IMR-90 (cell line): ENCODE data around the gene CTNNA1. TPM values are rescaled to one million over a fixed set of nuclear protein-coding genes. Genes with fewer than 3 reads are reported as not detected.

ENCODE experiments used
- ATAC-seq: fragments of 200-7000 bp; cut with Tn5 transposase; 2 replicates; pipeline ENCODE4 v1.9.1; 2020; ENCODE audit warnings: low read depth, mild to moderate bottlenecking, moderate library complexity
- BruUV-seq: library from RNA; stranded (reverse); fragments of 400-500 nt; replicated peaks from 2 replicates; lab custom pipeline; 2021; lab: Mats Ljungman, UMichigan
- CTCF ChIA-PET: fragments of 300-600 bp; formaldehyde crosslinking; extraction: SDS; loops from one replicate; lab custom pipeline; 2021; ENCODE audit warnings: antibody characterized with exemption; lab: Yijun Ruan, JAX
- POLR2A ChIA-PET: fragments of 300-600 bp; sonication (Branson Sonifier 250); formaldehyde crosslinking; loops from one replicate; lab custom pipeline; 2022; ENCODE audit warnings: antibody characterized with exemption; ENCODE audit not compliant: unreplicated experiment; lab: Charles Lee
- DNase-seq: peaks from one replicate; pipeline ENCODE4 v3.0.0; 2013
- H2AFZ ChIP-seq: replicated peaks from 2 replicates; pipeline ENCODE3; 2013; ENCODE audit warnings: low read length, mild to moderate bottlenecking; ENCODE audit not compliant: poor library complexity
- H2AK5ac ChIP-seq: 2 replicates; pipeline ENCODE4 v1.6.1; 2013; ENCODE audit warnings: low read depth, low read length, inconsistent platforms
- H2AK9ac ChIP-seq: replicated peaks from 2 replicates; pipeline ENCODE3; 2013; ENCODE audit warnings: mild to moderate bottlenecking, low read depth, low read length, moderate library complexity; ENCODE audit not compliant: poor library complexity
- H2BK120ac ChIP-seq: 2 replicates; pipeline ENCODE4 v1.6.1; 2013; ENCODE audit warnings: low read depth, low read length, inconsistent platforms
- H2BK15ac ChIP-seq: 3 replicates; pipeline ENCODE4 v1.6.1; 2013; ENCODE audit warnings: low read depth, low read length, inconsistent platforms
- H2BK20ac ChIP-seq: 2 replicates; pipeline ENCODE4 v1.6.1; 2013; ENCODE audit warnings: low read depth, mild to moderate bottlenecking, inconsistent platforms, low read length, moderate library complexity
- H2BK5ac ChIP-seq: 2 replicates; pipeline ENCODE4 v1.6.1; 2013; ENCODE audit warnings: mild to moderate bottlenecking, low read depth, low read length, inconsistent platforms; ENCODE audit not compliant: poor library complexity, severe bottlenecking
- H3K14ac ChIP-seq: replicated peaks from 2 replicates; pipeline ENCODE4 v1.6.1; 2013; ENCODE audit warnings: low read depth, low read length, inconsistent platforms
- H3K18ac ChIP-seq: 2 replicates; pipeline ENCODE4 v1.6.1; 2013; ENCODE audit warnings: low read depth, low read length, control low read depth
- H3K23ac ChIP-seq: 2 replicates; pipeline ENCODE4 v1.6.1; 2013; ENCODE audit warnings: low read depth, low read length, inconsistent platforms
- H3K27ac ChIP-seq: 2 replicates; pipeline ENCODE4 v1.5.1; 2013; ENCODE audit warnings: mild to moderate bottlenecking, control low read depth, low read length; ENCODE audit not compliant: insufficient read depth
- H3K27me3 ChIP-seq: 2 replicates; pipeline ENCODE4 v1.6.1; 2013; ENCODE audit warnings: low read length; ENCODE audit not compliant: control insufficient read depth, insufficient read depth
- H3K36me3 ChIP-seq: 2 replicates; pipeline ENCODE4 v1.6.1; 2013; ENCODE audit warnings: low read length, mixed read lengths; ENCODE audit not compliant: control insufficient read depth, insufficient read depth
- H3K4ac ChIP-seq: 2 replicates; pipeline ENCODE4 v1.6.1; 2013; ENCODE audit warnings: low read depth, low read length, inconsistent platforms
- H3K4me1 ChIP-seq: 2 replicates; pipeline ENCODE4 v1.6.1; 2013; ENCODE audit warnings: low read length, mixed read lengths; ENCODE audit not compliant: control insufficient read depth, insufficient read depth
- H3K4me2 ChIP-seq: 2 replicates; pipeline ENCODE4 v1.6.1; 2013; ENCODE audit warnings: low read depth, mild to moderate bottlenecking, control low read depth, low read length, moderate library complexity
- H3K4me3 ChIP-seq: 2 replicates; pipeline ENCODE4 v1.5.1; 2013; ENCODE audit warnings: low read depth, mild to moderate bottlenecking, control low read depth, low read length, moderate library complexity; ENCODE audit not compliant: insufficient read depth
- H3K56ac ChIP-seq: 2 replicates; pipeline ENCODE4 v1.6.1; 2013; ENCODE audit warnings: low read length, inconsistent platforms; ENCODE audit not compliant: insufficient read depth; ENCODE audit errors: extremely low read depth
- H3K79me1 ChIP-seq, 2 experiments: 2 replicates each; pipeline ENCODE4 v1.6.1; 2013; ENCODE audit warnings: low read length in 2 of 2, inconsistent platforms in 1 of 2, low read depth in 1 of 2
- H3K9ac ChIP-seq: 2 replicates; pipeline ENCODE4 v1.6.1; 2013; ENCODE audit warnings: low read depth, low read length, control low read depth
- H3K9me1 ChIP-seq: 2 replicates; pipeline ENCODE4 v1.6.1; 2013; ENCODE audit warnings: low read length, inconsistent platforms; ENCODE audit not compliant: insufficient read depth
- H3K9me3 ChIP-seq: 2 replicates; pipeline ENCODE4 v1.6.1; 2013; ENCODE audit warnings: low read length; ENCODE audit not compliant: control insufficient read depth, insufficient read depth
- H4K20me1 ChIP-seq: 2 replicates; pipeline ENCODE4 v1.6.1; 2013; ENCODE audit warnings: low read length, inconsistent platforms; ENCODE audit not compliant: insufficient read depth
- H4K5ac ChIP-seq: 2 replicates; pipeline ENCODE4 v1.6.1; 2013; ENCODE audit warnings: mild to moderate bottlenecking, low read depth, low read length, control low read depth
- H4K8ac ChIP-seq, 2 experiments: 2 replicates each; pipeline ENCODE4 v1.6.1; 2013; ENCODE audit warnings: low read depth in 2 of 2, low read length in 2 of 2, control low read depth in 1 of 2, inconsistent platforms in 1 of 2
- H4K91ac ChIP-seq: 2 replicates; pipeline ENCODE4 v1.6.1; 2013; ENCODE audit warnings: low read depth, low read length, inconsistent platforms; ENCODE audit not compliant: insufficient read depth
- BHLHE40 ChIP-seq: fragments of 150-350 bp; IDR thresholded peaks from 2 replicates; pipeline ENCODE4 v1.6.1; 2016; ENCODE audit warnings: mild to moderate bottlenecking, low read depth, low read length
- CEBPB ChIP-seq: IDR thresholded peaks from 2 replicates; pipeline ENCODE4 v1.6.1; 2012; ENCODE audit warnings: low read depth, low read length, improper control_type of control experiment
- CHD1 ChIP-seq: IDR thresholded peaks from 2 replicates; pipeline ENCODE4 v1.6.1; 2012; ENCODE audit warnings: low read depth, low read length, improper control_type of control experiment
- CTCF ChIP-seq: conservative IDR thresholded peaks from 2 replicates; pipeline ENCODE4 v1.5.1; 2012; ENCODE audit warnings: mild to moderate bottlenecking, low read depth, low read length, improper control_type of control experiment
- ELK1 ChIP-seq: fragments of 150-350 bp; IDR thresholded peaks from 2 replicates; pipeline ENCODE4 v1.6.1; 2016; ENCODE audit warnings: low read depth, mild to moderate bottlenecking, low read length, moderate library complexity, borderline replicate concordance
- FOS ChIP-seq: fragments of 150-350 bp; IDR thresholded peaks from 2 replicates; pipeline ENCODE4 v1.6.1; 2016; ENCODE audit warnings: low read depth, low read length
- MAFK ChIP-seq: IDR thresholded peaks from 2 replicates; pipeline ENCODE4 v1.6.1; 2012; ENCODE audit warnings: low read depth, low read length, improper control_type of control experiment
- MAZ ChIP-seq: IDR thresholded peaks from 2 replicates; pipeline ENCODE4 v1.6.1; 2012; ENCODE audit warnings: low read depth, mild to moderate bottlenecking, low read length, improper control_type of control experiment, moderate library complexity, borderline replicate concordance
- MXI1 ChIP-seq: IDR thresholded peaks from 2 replicates; pipeline ENCODE4 v1.6.1; 2012; ENCODE audit warnings: low read depth, mild to moderate bottlenecking, low read length, moderate library complexity, borderline replicate concordance
- NFE2L2 ChIP-seq: fragments of 150-350 bp; IDR thresholded peaks from 2 replicates; pipeline ENCODE4 v1.6.1; 2016; ENCODE audit warnings: low read depth, mild to moderate bottlenecking, low read length
- POLR2A ChIP-seq: IDR thresholded peaks from 2 replicates; pipeline ENCODE4 v1.6.1; 2012; ENCODE audit warnings: mild to moderate bottlenecking, low read depth, low read length
- RAD21 ChIP-seq: IDR thresholded peaks from 2 replicates; pipeline ENCODE4 v1.6.1; 2012; ENCODE audit warnings: low read length, improper control_type of control experiment
- RCOR1 ChIP-seq: IDR thresholded peaks from 2 replicates; pipeline ENCODE4 v1.6.1; 2012; ENCODE audit warnings: mild to moderate bottlenecking, low read length, improper control_type of control experiment; ENCODE audit not compliant: insufficient replicate concordance
- RFX5 ChIP-seq: IDR thresholded peaks from 2 replicates; pipeline ENCODE4 v1.8.0; 2012; ENCODE audit warnings: low read depth, mild to moderate bottlenecking, low read length, moderate library complexity
- SMC3 ChIP-seq: fragments of 150-350 bp; IDR thresholded peaks from 2 replicates; pipeline ENCODE4 v1.6.1; 2016; ENCODE audit warnings: low read depth, mild to moderate bottlenecking, antibody characterized with exemption, low read length, moderate library complexity
- USF2 ChIP-seq: fragments of 150-350 bp; IDR thresholded peaks from 2 replicates; pipeline ENCODE4 v1.6.1; 2017; ENCODE audit warnings: mild to moderate bottlenecking, antibody characterized with exemption, low read length, low read depth
- dilution Hi-C: fragments of 300-500 bp; cut with HindIII; formaldehyde crosslinking; loops from one replicate; pipeline ENCODE4 v1.14.3; 2018; ENCODE audit warnings: low sequenced_read_pairs; ENCODE audit not compliant: unreplicated experiment
- in situ Hi-C: fragments of 300-500 bp; cut with MboI; formaldehyde crosslinking; loops from 3 replicates; pipeline ENCODE4 v1.14.3; 2019; ENCODE audit warnings: low sequenced_read_pairs, inconsistent platforms, mixed read lengths
- intact Hi-C: fragments of 100-400 bp; cut with micrococcal nuclease; formaldehyde crosslinking; loops from 2 replicates; pipeline ENCODE4 v1.10.0; 2022
- polyA plus RNA-seq, 3 experiments: library from polyadenylated mRNA; depleted of rRNA; stranded (reverse); fragments of >200 nt; gene quantifications; 2 replicates each; pipeline ENCODE4 v1.2.3, GENCODE V29; 2012; ENCODE audit warnings: low replicate concordance in 1 of 3
- total RNA-seq: library from RNA; depleted of rRNA; stranded (reverse); fragments of >200 nt; gene quantifications from 2 replicates; pipeline ENCODE4 v1.2.3, GENCODE V29; 2012

Gene CTNNA1
- total and polyA plus RNA-seq, 2 of the 4 experiments (the other 2 are of a cell fraction): 220 to 471 TPM

- H4K20me1 ChIP-seq: peaks cover 68% of the 10 kb centered on the region
- H3K36me3 ChIP-seq: peaks cover 8% of the 10 kb centered on the region
- POLR2A ChIA-PET: no interaction called here
- H2AFZ ChIP-seq: no peak overlapping the region
- dilution Hi-C loops (no loop called here), intact Hi-C loops (no loop called here), in situ Hi-C loops (no loop called here)
- H2BK20ac ChIP-seq: no peak overlapping the region
- peaks cover 19 to 62% of the 10 kb centered on the region in 2 experiments for H3K79me1 ChIP-seq
- CTCF ChIA-PET: interaction anchor here (0.7 to 1.6 kb wide), 4 partner anchors 13 to 58 kb away, joined by 3 to 5 read pairs (median 4); no protein-coding TSS in a partner anchor
- H3K27ac ChIP-seq: no peak overlapping the region
- H4K91ac ChIP-seq: no peak overlapping the region
- H3K56ac ChIP-seq: no peak overlapping the region
- H2BK5ac ChIP-seq: no peak overlapping the region
- no peak overlapping the region for H2BK15ac ChIP-seq
- ATAC-seq (peak; percentile 42; the same call in 1 of the 2 replicates), DNase-seq (peak; percentile 38)
- H3K27me3 ChIP-seq: no peaks in the 10 kb centered on the region
- H3K4me3 ChIP-seq: no peak overlapping the region
- TF ChIP-seq CEBPB: no peak
- no peak for TF ChIP-seq MAFK
- peak; percentile 51 for TF ChIP-seq CTCF
- no peak for TF ChIP-seq BHLHE40
- no peak for TF ChIP-seq NFE2L2
- peak; percentile 36 for TF ChIP-seq SMC3
- no peak for TF ChIP-seq FOS
- TF ChIP-seq RAD21: peak; percentile 26; the same call in 1 of the 2 replicates
- no peak for TF ChIP-seq MXI1
- no peak for TF ChIP-seq MAZ
- TF ChIP-seq CHD1: no peak
- no peak for TF ChIP-seq POLR2A
- TF ChIP-seq RCOR1: no peak
- no peak for TF ChIP-seq USF2
- no peak for TF ChIP-seq RFX5
- no peak for TF ChIP-seq ELK1
- peaks cover 15% of the 10 kb centered on the region for H3K9me1 ChIP-seq
- H3K4me1 ChIP-seq: peaks cover 14% of the 10 kb centered on the region
- no peak overlapping the region for H2BK120ac ChIP-seq
- H3K4ac ChIP-seq: no peak overlapping the region
- H3K23ac ChIP-seq: no peak overlapping the region
- H2AK5ac ChIP-seq: no peak overlapping the region
- H3K18ac ChIP-seq: no peak overlapping the region
- no peak overlapping the region for H3K4me2 ChIP-seq
- no peak overlapping the region for H2AK9ac ChIP-seq
- H3K9ac ChIP-seq: no peak overlapping the region
- no TSS peak for BruUV-seq
- no peak overlapping the region; a peak in 1 of 4 replicates for H4K8ac ChIP-seq
- H3K9me3 ChIP-seq: no peaks in the 10 kb centered on the region
- no peak overlapping the region for H4K5ac ChIP-seq
- H3K14ac ChIP-seq: no peak overlapping the region
These were observed 36.6 kb downstream of the CTNNA1 start for GRCh38 chr5:138789771-138790242.
